B cell (primary cell): ENCODE data around the gene CFAP161. TPM values are rescaled to one million over a fixed set of nuclear protein-coding genes. Genes with fewer than 3 reads are reported as not detected.

Experiments used
- ATAC-seq: fragments of 200-7000 bp; cut with Tn5 transposase; one replicate; pipeline ENCODE4 v1.10.0; 2021; ENCODE audit warnings: low read depth, mild to moderate bottlenecking, moderate number of reproducible peaks, moderate library complexity
- CTCF ChIA-PET: fragments of 350-600 bp; sonication (Branson Sonifier 250); formaldehyde crosslinking; loops from one replicate; lab custom pipeline; 2021; ENCODE audit warnings: antibody characterized with exemption, inconsistent platforms; lab: Charles Lee
- POLR2A ChIA-PET: fragments of 350-600 bp; sonication (Branson Sonifier 250); formaldehyde crosslinking; loops from one replicate; lab custom pipeline; 2021; ENCODE audit warnings: antibody characterized with exemption; lab: Charles Lee
- DNase-seq: peaks from one replicate; pipeline ENCODE4 v3.0.0; 2013
- H2AFZ ChIP-seq: 2 replicates; pipeline ENCODE4 v1.6.1; 2012; ENCODE audit warnings: mild to moderate bottlenecking, low read depth, low read length; ENCODE audit not compliant: insufficient read depth, poor library complexity, severe bottlenecking
- H3K27ac ChIP-seq, 2 donors: 1 replicate in 1 of 2; 2 replicates in 1 of 2; pipeline ENCODE4 v1.5.1; 2012 to 2013; ENCODE audit warnings: low read length in 2 of 2, mild to moderate bottlenecking in 2 of 2, moderate library complexity in 1 of 2
- H3K27me3 ChIP-seq, 4 experiments: fragments of 200-600 bp in 1 of 4; sonication (generic) in 1 of 4; replicated peaks in 1 of 4; 1 replicate in 2 of 4; 2 replicates in 2 of 4; pipeline versions ENCODE4 v1.6.1 to v1.7.0; 2013 to 2016; ENCODE audit warnings: low read length in 3 of 4, mild to moderate bottlenecking in 2 of 4, mixed read lengths in 1 of 4, moderate library complexity in 1 of 4; ENCODE audit not compliant: insufficient read depth in 4 of 4, control insufficient read depth in 3 of 4; ENCODE audit errors: control extremely low read depth in 1 of 4
- H3K36me3 ChIP-seq, 2 experiments: replicated peaks in 1 of 2; 1 replicate in 1 of 2; 2 replicates in 1 of 2; pipeline versions ENCODE4 v1.6.1 to v1.7.1; 2013; ENCODE audit warnings: low read length in 1 of 2; ENCODE audit not compliant: insufficient read depth in 2 of 2, control insufficient read depth in 1 of 2; ENCODE audit errors: control extremely low read depth in 1 of 2, extremely low read depth in 1 of 2
- H3K4me1 ChIP-seq, 2 donors: fragments of 200-600 bp in 1 of 2; sonication (generic) in 1 of 2; 1 replicate in 1 of 2; 2 replicates in 1 of 2; pipeline versions ENCODE4 v1.5.1 to v1.6.1; 2013 to 2017; ENCODE audit warnings: low read length in 2 of 2; ENCODE audit not compliant: control insufficient read depth in 2 of 2, insufficient read depth in 2 of 2
- H3K4me2 ChIP-seq: replicated peaks from 2 replicates; pipeline ENCODE3; 2012; ENCODE audit warnings: mild to moderate bottlenecking, low read depth, low read length; ENCODE audit not compliant: poor library complexity, severe bottlenecking
- H3K4me3 ChIP-seq, 5 experiments: fragments of 200-600 bp in 1 of 5; sonication (generic) in 1 of 5; 1 replicate in 3 of 5; 2 replicates in 2 of 5; pipeline versions ENCODE4 v1.5.1 to v1.7.0; 2011 to 2016; ENCODE audit warnings: low read length in 4 of 5, mild to moderate bottlenecking in 4 of 5, low read depth in 2 of 5, control low read depth in 1 of 5, moderate library complexity in 1 of 5; ENCODE audit not compliant: insufficient read depth in 1 of 5; ENCODE audit errors: control extremely low read depth in 1 of 5, extremely low read depth in 1 of 5
- H3K79me2 ChIP-seq: fragments of 200-600 bp; sonication (generic); one replicate; pipeline ENCODE4 v1.6.0; 2016; ENCODE audit warnings: low read length; ENCODE audit not compliant: control insufficient read depth, insufficient read depth
- H3K9ac ChIP-seq: fragments of 200-600 bp; sonication (generic); 2 replicates; pipeline ENCODE4 v1.6.1; 2017; ENCODE audit warnings: mild to moderate bottlenecking, low read length, moderate library complexity
- H3K9me3 ChIP-seq, 3 donors: one replicate each; pipeline versions ENCODE4 v1.6.1 to v1.7.1; 2013; ENCODE audit warnings: low read length in 2 of 3; ENCODE audit not compliant: control insufficient read depth in 2 of 3, insufficient read depth in 1 of 3; ENCODE audit errors: control extremely low read depth in 1 of 3
- H4K20me1 ChIP-seq: 2 replicates; pipeline ENCODE4 v1.6.0; 2012; ENCODE audit warnings: mild to moderate bottlenecking, low read length; ENCODE audit not compliant: insufficient read depth, control insufficient read depth, poor library complexity, severe bottlenecking
- H3K27ac Mint-ChIP-seq: one replicate; pipeline ENCODE4 v1.8.0; 2021; ENCODE audit warnings: mixed read lengths
- H3K27me3 Mint-ChIP-seq: one replicate; pipeline ENCODE4 v1.8.0; 2021; ENCODE audit warnings: mixed read lengths
- H3K4me1 Mint-ChIP-seq: one replicate; pipeline ENCODE4 v1.8.0; 2021; ENCODE audit warnings: mixed read lengths
- H3K4me3 Mint-ChIP-seq: one replicate; pipeline ENCODE4 v1.8.0; 2021; ENCODE audit warnings: mixed read lengths
- H3K9me3 Mint-ChIP-seq: one replicate; pipeline ENCODE4 v1.8.0; 2022; ENCODE audit warnings: mixed read lengths; ENCODE audit not compliant: insufficient read depth
- CTCF ChIP-seq: fragments of 200-600 bp; IDR thresholded peaks from one replicate; pipeline ENCODE4 v1.8.0; 2022; ENCODE audit warnings: antibody characterized with exemption, mild to moderate bottlenecking
- EZH2 ChIP-seq: IDR thresholded peaks from 2 replicates; pipeline ENCODE4 v1.6.1; 2012; ENCODE audit warnings: borderline replicate concordance, low read depth, mild to moderate bottlenecking, moderate library complexity, low read length; ENCODE audit not compliant: insufficient read depth, poor library complexity, severe bottlenecking
- WGBS: methylation state at CpG from one replicate; pipeline ENCODE4 v1.1.5; 2013; ENCODE audit warnings: missing lambda C conversion rate; ENCODE audit not compliant: insufficient coverage; 5-methylcytosine and 5-hydroxymethylcytosine counted together
- intact Hi-C: fragments of 100-400 bp; cut with micrococcal nuclease; formaldehyde crosslinking; loops from one replicate; pipeline ENCODE4 v1.10.0; 2022
- polyA plus RNA-seq: library from polyadenylated mRNA; depleted of rRNA; stranded (reverse); fragments of >200 nt; gene quantifications from 2 replicates; pipeline ENCODE4 v1.2.3, GENCODE V29; 2012
- total RNA-seq, 2 donors: library from RNA; stranded (reverse); fragments of 120-200 nt in 1 of 2; gene quantifications; 1 replicate in 1 of 2; 2 replicates in 1 of 2; pipeline versions ENCODE4 v1.2.3 to v1.2.4, GENCODE V29; 2013 to 2022

Gene CFAP161
- total and polyA plus RNA-seq, 2 donors (not counting 1 experiment from before 2014, with no cell fraction given) = not detected

GRCh38 chr15:81165535-81165934, 31.5 kb downstream of the CFAP161 start:
- Histone ChIP-seq H3K4me2 (no peak overlapping the region), H3K4me3 (no peak overlapping the region), H3K9ac (no peak overlapping the region), H2AFZ (no peak overlapping the region), H3K36me3 (no peaks in the 10 kb centered on the region), H3K4me1 (peaks cover 6 to 7% of the 10 kb centered on the region in 2 donors), H3K9me3 (no peaks in the 10 kb centered on the region), H3K27me3 (peaks cover 0 to 15% (median 4%) of the 10 kb centered on the region in 4 experiments), H3K79me2 (no peaks in the 10 kb centered on the region), H3K27ac (no peak overlapping the region), H4K20me1 (no peaks in the 10 kb centered on the region)
- CTCF ChIA-PET = interaction anchor here (1.7 kb wide), 1 partner anchor 100 kb away, joined by 5 read pairs; no protein-coding TSS in a partner anchor
- DNase-seq (no peak), ATAC-seq (no peak)
- H3K9me3 Mint-ChIP-seq = no peaks in the 10 kb centered on the region
- peaks cover 24% of the 10 kb centered on the region for H3K27me3 Mint-ChIP-seq
- POLR2A ChIA-PET = no interaction called here
- intact Hi-C loops = no loop called here
- 80% methylated on average over 1 of the region's 3 CpGs for WGBS
- no peak overlapping the region for H3K4me3 Mint-ChIP-seq
- H3K4me1 Mint-ChIP-seq = peaks cover 12% of the 10 kb centered on the region
- no peak overlapping the region for H3K27ac Mint-ChIP-seq
- TF ChIP-seq EZH2 (no peak), CTCF (no peak)

DNA sequence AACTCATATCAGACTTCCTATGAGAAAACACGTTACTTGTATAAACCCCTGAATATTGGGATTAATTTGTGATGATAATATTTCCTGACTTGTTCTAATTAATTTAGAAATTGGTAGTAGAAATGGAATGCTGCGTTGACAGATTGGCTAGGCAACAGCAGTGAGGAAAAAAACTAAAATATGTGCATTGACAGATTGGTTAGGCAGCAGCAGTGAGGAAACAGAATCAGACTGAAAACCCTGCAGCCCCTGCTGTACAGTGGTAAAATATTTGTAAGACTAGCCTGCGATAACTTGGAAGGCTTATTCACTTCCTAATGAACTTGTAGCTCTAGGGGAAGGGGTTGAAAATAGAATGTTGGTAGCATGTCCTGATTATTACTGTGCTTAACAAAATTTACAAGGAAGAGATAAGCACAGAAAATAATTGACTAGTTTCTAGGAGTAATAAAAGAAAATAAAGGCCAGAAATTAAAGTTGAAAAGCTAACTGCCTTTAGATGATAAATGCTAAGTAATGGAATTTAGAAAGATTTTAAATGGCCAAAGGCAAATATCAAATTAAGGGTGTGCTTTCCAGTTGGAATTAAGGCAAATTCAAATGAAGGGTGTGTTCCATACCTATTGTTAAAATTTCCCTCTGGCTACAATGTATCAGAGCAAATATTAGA, 32.7 kb downstream of the CFAP161 start:
- Mint-ChIP-seq H3K4me1 (peaks cover 3% of the 10 kb centered on the region), H3K27ac (no peak overlapping the region)
- CTCF ChIA-PET = no interaction called here

More for the DNA sequence above, 32.7 kb downstream of the CFAP161 start:
- H3K9me3 ChIP-seq = no peaks in the 10 kb centered on the region
- H3K4me1 ChIP-seq = peaks cover 0 to under 1% of the 10 kb centered on the region in 2 donors
- no peaks in the 10 kb centered on the region for H3K36me3 ChIP-seq
- WGBS = 88% methylated on average over 1 of the region's 3 CpGs
- Mint-ChIP-seq H3K4me3 (no peak overlapping the region), H3K27me3 (peaks cover 22% of the 10 kb centered on the region), H3K9me3 (no peaks in the 10 kb centered on the region)
- no peak overlapping the region for H3K4me3 ChIP-seq
- H3K27me3 ChIP-seq = peaks cover 0 to 7% (median 2%) of the 10 kb centered on the region in 4 experiments
- POLR2A ChIA-PET = no interaction called here
- intact Hi-C loops = no loop called here
- H2AFZ ChIP-seq = no peak overlapping the region
- no peak overlapping the region for H3K27ac ChIP-seq
- DNase-seq (no peak), ATAC-seq (no peak)
- TF ChIP-seq EZH2 (no peak), CTCF (no peak)
- no peak overlapping the region for H3K4me2 ChIP-seq
- no peaks in the 10 kb centered on the region for H4K20me1 ChIP-seq
- no peaks in the 10 kb centered on the region for H3K79me2 ChIP-seq
- H3K9ac ChIP-seq = no peak overlapping the region
